DLD1 (cell line): ENCODE results near the gene ENPP1.
"Not testable (repeated sequence)": the region's sequence is repeated elsewhere in the genome, so short reads cannot be mapped to it uniquely, and the experiment has no call there.

Source experiments
- in situ Hi-C: cut with HindIII; loops from 2 replicates; pipeline ENCODE4 v1.10.0; 2017; ENCODE audit warnings: low sequenced_read_pairs

Gene ENPP1

GRCh38 chr6:131911951-131912350 is 104.1 kb downstream of the ENPP1 start:
- in situ Hi-C loops = no loop called here

- in situ Hi-C loops = no loop called here
Observed at GRCh38 chr6:131914234-131914633, 106.4 kb downstream of the ENPP1 start.

- in situ Hi-C loops = no loop called here
Observed at GRCh38 chr6:131914967-131915751, 107.3 kb downstream of the ENPP1 start.

GRCh38 chr6:131916091-131916796 is 108.4 kb downstream of the ENPP1 start:
- in situ Hi-C loops = not testable (repeated sequence)

GRCh38 chr6:131916847-131917246 is 109.0 kb downstream of the ENPP1 start:
- in situ Hi-C loops = no loop called here

GRCh38 chr6:131917318-131917717 is 109.5 kb downstream of the ENPP1 start:
- in situ Hi-C loops = no loop called here

- in situ Hi-C loops = no loop called here
Observed at GRCh38 chr6:131917763-131918649, 110.2 kb downstream of the ENPP1 start.

GRCh38 chr6:131918650-131919355 is 111.0 kb downstream of the ENPP1 start:
- in situ Hi-C loops = no loop called here

GRCh38 chr6:131920656-131921055 is 112.8 kb downstream of the ENPP1 start:
- in situ Hi-C loops = no loop called here

- in situ Hi-C loops = no loop called here
Observed at GRCh38 chr6:131923356-131923755, 115.5 kb downstream of the ENPP1 start.

- in situ Hi-C loops = no loop called here
Observed at GRCh38 chr6:131924881-131925474, 117.2 kb downstream of the ENPP1 start.

- in situ Hi-C loops = no loop called here
Observed at GRCh38 chr6:131929264-131929663, 121.4 kb downstream of the ENPP1 start.

GRCh38 chr6:131929976-131930375 is 122.2 kb downstream of the ENPP1 start:
- in situ Hi-C loops = no loop called here

- in situ Hi-C loops = no loop called here
Observed at GRCh38 chr6:131931063-131931750, 123.4 kb downstream of the ENPP1 start.

- in situ Hi-C loops = no loop called here
Observed at GRCh38 chr6:131936156-131936555, 128.3 kb downstream of the ENPP1 start.

- in situ Hi-C loops = no loop called here
Observed at GRCh38 chr6:131937226-131937625, 129.4 kb downstream of the ENPP1 start.

- in situ Hi-C loops = no loop called here
Observed at GRCh38 chr6:131937703-131938631, 130.1 kb downstream of the ENPP1 start.
